HepG2 (cell line): ENCODE measurements around the gene ZBTB20. TPM values are rescaled to one million over a fixed set of nuclear protein-coding genes. Genes with fewer than 3 reads are reported as not detected.

Source experiments
- ATAC-seq: fragments of 200-7000 bp; cut with Tn5 transposase; 3 replicates; pipeline ENCODE4 v1.9.1; 2020; ENCODE audit warnings: mild to moderate bottlenecking, moderate library complexity
- BruUV-seq: library from RNA; stranded (reverse); fragments of 400-500 nt; replicated peaks from 2 replicates; lab custom pipeline; 2021; lab: Mats Ljungman, UMichigan
- CTCF ChIA-PET: fragments of 300-600 bp; formaldehyde crosslinking; extraction: SDS; loops from one replicate; lab custom pipeline; 2021; ENCODE audit warnings: low total read pairs, inconsistent platforms, low intra/inter-chr PET ratio; lab: Yijun Ruan, JAX
- POLR2A ChIA-PET: fragments of 350-600 bp; sonication (Branson Sonifier 250); formaldehyde crosslinking; loops from one replicate; lab custom pipeline; 2020; ENCODE audit warnings: antibody characterized with exemption, inconsistent platforms; lab: Yijun Ruan, JAX
- DNase-seq: peaks from one replicate; pipeline ENCODE4 v3.0.0-alpha.2; 2015; ENCODE audit warnings: low spot score
- FAIRE-seq: peaks from 3 replicates; lab custom pipeline; 2011; peaks lifted over from hg19 to GRCh38; lab: Jason Lieb, UNC
- H2AFZ ChIP-seq: one replicate; pipeline ENCODE4 v1.6.1; 2011; ENCODE audit warnings: low read length, inconsistent platforms
- H3K27ac ChIP-seq: fragments of 300-600 bp; 3 replicates; pipeline ENCODE4 v1.8.0; 2011; ENCODE audit warnings: mixed run types, mild to moderate bottlenecking, mixed read lengths, low read length, inconsistent platforms; ENCODE audit not compliant: insufficient read depth; ENCODE audit errors: extremely low read length
- H3K27me3 ChIP-seq, 2 experiments: fragments of 200-600 bp in 1 of 2; 2 replicates in 1 of 2; 3 replicates in 1 of 2; pipeline versions ENCODE4 v1.6.0 to v1.8.0; 2011; ENCODE audit warnings: low read length in 2 of 2, mild to moderate bottlenecking in 2 of 2, moderate library complexity in 2 of 2, inconsistent platforms in 1 of 2; ENCODE audit not compliant: insufficient read depth in 2 of 2, control insufficient read depth in 1 of 2
- H3K36me3 ChIP-seq, 2 experiments: fragments of 200-600 bp in 1 of 2; replicated peaks in 1 of 2; 2 replicates in 1 of 2; 3 replicates in 1 of 2; pipeline versions ENCODE4 v1.5.1 to v1.8.0; 2011; ENCODE audit warnings: low read length in 2 of 2, inconsistent platforms in 1 of 2; ENCODE audit not compliant: insufficient read depth in 2 of 2, control insufficient read depth in 1 of 2
- H3K4me1 ChIP-seq: 2 replicates; pipeline ENCODE4 v1.5.1; 2012; ENCODE audit warnings: low read length, inconsistent platforms; ENCODE audit not compliant: insufficient read depth
- H3K4me2 ChIP-seq: 2 replicates; pipeline ENCODE4 v1.6.0; 2011; ENCODE audit warnings: low read depth, low read length, inconsistent platforms
- H3K4me3 ChIP-seq, 3 experiments: fragments of 200-600 bp in 1 of 3; sonication (generic), shearing (Covaris generic) in 1 of 3; replicated peaks in 1 of 3; 2 replicates each; pipeline ENCODE4 v1.5.1; 2011 to 2016; ENCODE audit warnings: low read length in 3 of 3, inconsistent platforms in 2 of 3, low read depth in 2 of 3, mild to moderate bottlenecking in 2 of 3, control low read depth in 1 of 3, mixed read lengths in 1 of 3; ENCODE audit not compliant: insufficient read depth in 1 of 3
- H3K79me2 ChIP-seq: one replicate; pipeline ENCODE4 v1.6.1; 2011; ENCODE audit warnings: low read length, inconsistent platforms; ENCODE audit not compliant: insufficient read depth
- H3K9ac ChIP-seq: 2 replicates; pipeline ENCODE4 v1.6.0; 2011; ENCODE audit warnings: mild to moderate bottlenecking, low read depth, low read length, inconsistent platforms; ENCODE audit not compliant: insufficient read depth
- H3K9me3 ChIP-seq: 2 replicates; pipeline ENCODE4 v1.5.1; 2012; ENCODE audit warnings: mild to moderate bottlenecking, low read length
- H4K20me1 ChIP-seq: 2 replicates; pipeline ENCODE4 v1.6.0; 2011; ENCODE audit warnings: inconsistent platforms, mild to moderate bottlenecking, low read length, moderate library complexity; ENCODE audit not compliant: insufficient read depth
- AHR ChIP-seq: IDR thresholded peaks from 2 replicates; pipeline ENCODE4 v1.6.1; 2018; ENCODE audit warnings: missing genetic modification reagents, missing compliant biosample characterization
- ATF7 ChIP-seq, 2 experiments: fragments of 450-650 bp in 1 of 2; sonication (generic) in 1 of 2; formaldehyde crosslinking in 1 of 2; IDR thresholded peaks; 2 replicates each; pipeline versions ENCODE4 v1.4.0 to v1.6.1; 2016 to 2020; ENCODE audit warnings: antibody characterized with exemption in 1 of 2, mild to moderate bottlenecking in 1 of 2, missing genetic modification reagents in 1 of 2
- FOSL2 ChIP-seq: sonication (generic); formaldehyde crosslinking; IDR thresholded peaks from 2 replicates; pipeline ENCODE4 v1.4.0; 2020; ENCODE audit warnings: missing genetic modification reagents
- NR3C1 ChIP-seq: sonication (generic); formaldehyde crosslinking; IDR thresholded peaks from 2 replicates; pipeline ENCODE4 v1.4.0; 2020; ENCODE audit warnings: missing genetic modification reagents
- SIX1 ChIP-seq: sonication (generic); formaldehyde crosslinking; IDR thresholded peaks from 2 replicates; pipeline ENCODE4 v1.4.0; 2020; ENCODE audit warnings: missing genetic modification reagents, borderline replicate concordance
- WGBS: methylation state at CpG from one replicate; pipeline ENCODE4 v1.1.6; 2017; ENCODE audit warnings: low lambda C conversion rate; 5-methylcytosine and 5-hydroxymethylcytosine counted together
- in situ Hi-C: cut with HindIII; loops from 2 replicates; pipeline ENCODE4 v1.10.0; 2017; ENCODE audit warnings: low pct_unique_long_range_greater_than_20kb; ENCODE audit not compliant: extremely low pct_ligation_motif_present
- intact Hi-C: fragments of 100-400 bp; cut with micrococcal nuclease; formaldehyde crosslinking; loops from one replicate; pipeline ENCODE4 v1.10.0; 2022; ENCODE audit not compliant: unreplicated experiment
- polyA plus RNA-seq, 8 experiments: library from polyadenylated mRNA; depleted of rRNA in 3 of 8; stranded (reverse) in 7 of 8; unstranded in 1 of 8; fragments of >200 nt; fragmentation: Illumina TruSeq in 4 of 8; extraction: Trizol in 4 of 8; gene quantifications; 2 replicates each; pipeline versions ENCODE4 v1.2.1 to v1.2.3, GENCODE V29; 2011 to 2016; ENCODE audit warnings: low read depth in 4 of 8, missing spikeins in 1 of 8, mixed read lengths in 1 of 8; ENCODE audit not compliant: insufficient read depth in 1 of 8
- total RNA-seq, 5 experiments: library from RNA; depleted of rRNA; stranded (reverse); fragments of >200 nt; fragmentation: Illumina TruSeq; extraction: Trizol; gene quantifications; 2 replicates each; pipeline ENCODE4 v1.2.3, GENCODE V29; 2016; ENCODE audit warnings: low read depth in 1 of 5
- TF ChIP-seq, protein P1 (sequence below): sonication (generic); formaldehyde crosslinking; IDR thresholded peaks from 2 replicates; pipeline ENCODE4 v1.5.0; 2020; ENCODE audit warnings: mild to moderate bottlenecking, missing genetic modification reagents, borderline replicate concordance

ZBTB20 gene
- total and polyA plus RNA-seq, 2 of the 13 experiments (the other 11 are each of a cell fraction or from before 2014, with no cell fraction given) = 1.9 to 8.8 TPM

DNA sequence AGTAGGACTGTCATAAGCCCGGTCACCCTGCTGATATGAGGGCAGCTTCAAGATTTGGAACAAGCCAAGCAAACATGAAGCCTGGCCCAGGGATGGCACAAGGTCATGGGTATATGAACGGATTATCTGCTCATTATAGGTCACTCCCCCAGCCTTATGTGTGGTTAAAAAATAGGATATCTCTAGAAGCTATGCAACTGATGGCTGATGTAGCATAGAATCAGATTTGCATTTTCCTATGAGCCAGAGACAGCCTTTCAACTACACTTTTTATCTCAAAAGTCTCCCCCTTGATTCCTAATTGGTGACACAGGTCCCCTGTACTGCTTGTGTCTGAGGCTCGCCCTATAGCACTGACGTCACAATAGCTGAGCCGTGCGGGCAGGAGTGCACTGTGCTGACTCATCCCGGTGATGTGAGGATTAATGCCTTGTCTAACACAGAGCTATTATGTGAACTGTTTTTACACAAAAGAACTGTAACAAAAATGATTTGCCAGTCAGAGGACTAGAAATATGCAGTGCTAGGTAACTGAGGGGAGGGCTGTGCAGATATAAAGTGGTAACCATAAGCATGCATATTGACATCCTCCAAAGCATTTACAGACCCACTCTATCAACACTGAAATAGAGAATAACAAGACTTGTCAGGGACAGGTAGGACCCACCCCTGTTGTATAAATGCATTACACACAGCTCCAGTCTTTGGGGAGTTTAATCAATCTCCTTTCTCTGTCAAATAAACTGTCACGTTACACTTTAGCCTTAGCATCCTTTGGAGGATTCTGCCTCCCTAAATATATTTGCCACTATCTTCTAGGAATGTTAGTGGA, 648.3 kb downstream of the ZBTB20 start:
- Histone ChIP-seq H2AFZ (no peak overlapping the region), H3K9me3 (no peaks in the 10 kb centered on the region)
- 93% methylated on average over 7 of the region's 8 CpGs for WGBS
- POLR2A ChIA-PET = no interaction called here
- no peak for TF ChIP-seq SIX1 (CRISPR knock-in tag)
- peak; percentile 27; the same call in 1 of the 2 replicates for TF ChIP-seq FOSL2 (CRISPR knock-in tag)
- no peak for TF ChIP-seq AHR (CRISPR knock-in tag)
- TF ChIP-seq, all 625 proteins: peak for 1
- H3K27ac ChIP-seq = no peak overlapping the region
- no TSS peak for BruUV-seq
- intact Hi-C loops = loop anchor here (5.0 kb wide), 1 partner anchor 1294 kb away; no protein-coding TSS in a partner anchor
- no peaks in the 10 kb centered on the region for H3K27me3 ChIP-seq
- H3K4me3 ChIP-seq = no peak overlapping the region
- H3K9ac ChIP-seq = no peak overlapping the region
- in situ Hi-C loops = no loop called here
- no peaks in the 10 kb centered on the region for H3K79me2 ChIP-seq
- peaks cover 22% of the 10 kb centered on the region for H3K4me1 ChIP-seq
- FAIRE-seq (no peak), ATAC-seq (no peak), DNase-seq (peak; percentile 13)
- H4K20me1 ChIP-seq = no peaks in the 10 kb centered on the region
- H3K36me3 ChIP-seq = no peaks in the 10 kb centered on the region; a peak in 1 of 5 replicates
- CTCF ChIA-PET = no interaction called here
- H3K4me2 ChIP-seq = no peak overlapping the region

DNA sequence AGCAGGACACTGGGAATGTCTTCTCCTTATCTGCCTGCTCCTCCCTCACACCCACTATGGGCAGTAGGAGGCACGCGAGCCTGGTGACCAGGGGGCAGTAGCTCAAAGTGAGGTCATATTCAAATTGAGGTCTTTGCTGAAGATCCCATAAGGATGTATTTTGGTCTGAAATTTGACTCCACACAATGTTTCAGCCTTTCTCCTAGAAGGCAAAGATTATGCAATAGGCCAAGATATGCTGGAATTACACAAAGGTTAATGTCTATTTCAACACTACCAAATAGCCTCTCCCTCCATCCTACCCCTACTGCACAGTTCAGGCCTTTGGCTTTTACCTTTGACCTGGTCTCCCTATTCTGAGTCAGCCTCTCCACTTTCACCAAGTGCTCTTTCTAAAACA, 650.2 kb downstream of the ZBTB20 start:
- CTCF ChIA-PET = no interaction called here
- no TSS peak for BruUV-seq
- ATAC-seq (peak; percentile 92), FAIRE-seq (peak; percentile 89), DNase-seq (peak; percentile 63)
- H3K9me3 ChIP-seq = no peaks in the 10 kb centered on the region
- H3K27ac ChIP-seq = peak overlapping the region; percentile 32
- H3K36me3 ChIP-seq = no peaks in the 10 kb centered on the region; a peak in 1 of 5 replicates
- H3K4me1 ChIP-seq = peaks cover 22% of the 10 kb centered on the region
- H3K9ac ChIP-seq = no peak overlapping the region
- intact Hi-C loops = loop anchor here (5.0 kb wide), 1 partner anchor 1295 kb away; no protein-coding TSS in a partner anchor
- POLR2A ChIA-PET = no interaction called here
- H4K20me1 ChIP-seq = no peaks in the 10 kb centered on the region
- no peak overlapping the region for H2AFZ ChIP-seq
- H3K79me2 ChIP-seq = no peaks in the 10 kb centered on the region
- in situ Hi-C loops = no loop called here
- no peaks in the 10 kb centered on the region for H3K27me3 ChIP-seq
- 22% methylated on average over 2 of the region's 2 CpGs for WGBS
- H3K4me3 ChIP-seq = no peak overlapping the region
- H3K4me2 ChIP-seq = no peak overlapping the region
- TF ChIP-seq NR3C1 (CRISPR knock-in tag) (no peak), ATF7 (IDR thresholded peaks at IDR 0.05) (peak; percentile 26), ATF7 (CRISPR knock-in tag; IDR thresholded peaks at IDR 0.05) (no peak)
- TF ChIP-seq, protein P1, sequence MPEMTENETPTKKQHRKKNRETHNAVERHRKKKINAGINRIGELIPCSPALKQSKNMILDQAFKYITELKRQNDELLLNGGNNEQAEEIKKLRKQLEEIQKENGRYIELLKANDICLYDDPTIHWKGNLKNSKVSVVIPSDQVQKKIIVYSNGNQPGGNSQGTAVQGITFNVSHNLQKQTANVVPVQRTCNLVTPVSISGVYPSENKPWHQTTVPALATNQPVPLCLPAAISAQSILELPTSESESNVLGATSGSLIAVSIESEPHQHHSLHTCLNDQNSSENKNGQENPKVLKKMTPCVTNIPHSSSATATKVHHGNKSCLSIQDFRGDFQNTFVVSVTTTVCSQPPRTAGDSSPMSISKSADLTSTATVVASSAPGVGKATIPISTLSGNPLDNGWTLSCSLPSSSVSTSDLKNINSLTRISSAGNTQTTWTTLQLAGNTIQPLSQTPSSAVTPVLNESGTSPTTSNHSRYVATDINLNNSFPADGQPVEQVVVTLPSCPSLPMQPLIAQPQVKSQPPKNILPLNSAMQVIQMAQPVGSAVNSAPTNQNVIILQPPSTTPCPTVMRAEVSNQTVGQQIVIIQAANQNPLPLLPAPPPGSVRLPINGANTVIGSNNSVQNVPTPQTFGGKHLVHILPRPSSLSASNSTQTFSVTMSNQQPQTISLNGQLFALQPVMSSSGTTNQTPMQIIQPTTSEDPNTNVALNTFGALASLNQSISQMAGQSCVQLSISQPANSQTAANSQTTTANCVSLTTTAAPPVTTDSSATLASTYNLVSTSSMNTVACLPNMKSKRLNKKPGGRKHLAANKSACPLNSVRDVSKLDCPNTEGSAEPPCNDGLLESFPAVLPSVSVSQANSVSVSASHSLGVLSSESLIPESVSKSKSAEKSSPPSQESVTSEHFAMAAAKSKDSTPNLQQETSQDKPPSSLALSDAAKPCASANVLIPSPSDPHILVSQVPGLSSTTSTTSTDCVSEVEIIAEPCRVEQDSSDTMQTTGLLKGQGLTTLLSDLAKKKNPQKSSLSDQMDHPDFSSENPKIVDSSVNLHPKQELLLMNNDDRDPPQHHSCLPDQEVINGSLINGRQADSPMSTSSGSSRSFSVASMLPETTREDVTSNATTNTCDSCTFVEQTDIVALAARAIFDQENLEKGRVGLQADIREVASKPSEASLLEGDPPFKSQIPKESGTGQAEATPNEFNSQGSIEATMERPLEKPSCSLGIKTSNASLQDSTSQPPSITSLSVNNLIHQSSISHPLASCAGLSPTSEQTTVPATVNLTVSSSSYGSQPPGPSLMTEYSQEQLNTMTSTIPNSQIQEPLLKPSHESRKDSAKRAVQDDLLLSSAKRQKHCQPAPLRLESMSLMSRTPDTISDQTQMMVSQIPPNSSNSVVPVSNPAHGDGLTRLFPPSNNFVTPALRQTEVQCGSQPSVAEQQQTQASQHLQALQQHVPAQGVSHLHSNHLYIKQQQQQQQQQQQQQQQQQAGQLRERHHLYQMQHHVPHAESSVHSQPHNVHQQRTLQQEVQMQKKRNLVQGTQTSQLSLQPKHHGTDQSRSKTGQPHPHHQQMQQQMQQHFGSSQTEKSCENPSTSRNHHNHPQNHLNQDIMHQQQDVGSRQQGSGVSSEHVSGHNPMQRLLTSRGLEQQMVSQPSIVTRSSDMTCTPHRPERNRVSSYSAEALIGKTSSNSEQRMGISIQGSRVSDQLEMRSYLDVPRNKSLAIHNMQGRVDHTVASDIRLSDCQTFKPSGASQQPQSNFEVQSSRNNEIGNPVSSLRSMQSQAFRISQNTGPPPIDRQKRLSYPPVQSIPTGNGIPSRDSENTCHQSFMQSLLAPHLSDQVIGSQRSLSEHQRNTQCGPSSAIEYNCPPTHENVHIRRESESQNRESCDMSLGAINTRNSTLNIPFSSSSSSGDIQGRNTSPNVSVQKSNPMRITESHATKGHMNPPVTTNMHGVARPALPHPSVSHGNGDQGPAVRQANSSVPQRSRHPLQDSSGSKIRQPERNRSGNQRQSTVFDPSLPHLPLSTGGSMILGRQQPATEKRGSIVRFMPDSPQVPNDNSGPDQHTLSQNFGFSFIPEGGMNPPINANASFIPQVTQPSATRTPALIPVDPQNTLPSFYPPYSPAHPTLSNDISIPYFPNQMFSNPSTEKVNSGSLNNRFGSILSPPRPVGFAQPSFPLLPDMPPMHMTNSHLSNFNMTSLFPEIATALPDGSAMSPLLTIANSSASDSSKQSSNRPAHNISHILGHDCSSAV (CRISPR knock-in tag) = no peak
